Activated effector memory CD4-positive, alpha-beta T cell treated with anti-CD3 and anti-CD28 coated beads, Interleukin-2, amount 50 U/mL, for 16 hours (primary cell): Measurements from ENCODE around the gene TRPV5.

Source experiments
- DNase-seq: peaks from one replicate; pipeline ENCODE4 v3.0.0-alpha.2; 2020

Gene TRPV5

DNA sequence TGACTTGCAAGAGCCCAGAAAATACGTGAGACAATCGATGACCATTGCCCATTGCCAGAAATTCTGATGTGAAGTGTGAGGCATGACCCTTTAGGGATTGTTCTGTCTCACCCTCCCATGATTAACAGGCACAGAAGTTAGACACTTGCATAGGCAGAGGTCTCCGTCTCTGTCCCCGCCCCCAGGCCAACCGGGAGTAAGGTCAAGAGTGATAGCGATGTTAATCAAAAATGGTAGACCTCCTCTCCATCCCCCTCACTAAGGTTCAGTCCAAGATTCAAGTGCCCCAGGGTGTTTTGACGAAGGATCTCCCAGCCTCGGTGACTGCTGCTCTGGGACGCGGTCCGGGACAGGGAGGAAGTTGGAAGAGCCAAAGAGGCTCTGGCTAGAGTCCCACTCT lies 25.3 kb downstream of the TRPV5 start:
- DNase-seq: no peak

DNA sequence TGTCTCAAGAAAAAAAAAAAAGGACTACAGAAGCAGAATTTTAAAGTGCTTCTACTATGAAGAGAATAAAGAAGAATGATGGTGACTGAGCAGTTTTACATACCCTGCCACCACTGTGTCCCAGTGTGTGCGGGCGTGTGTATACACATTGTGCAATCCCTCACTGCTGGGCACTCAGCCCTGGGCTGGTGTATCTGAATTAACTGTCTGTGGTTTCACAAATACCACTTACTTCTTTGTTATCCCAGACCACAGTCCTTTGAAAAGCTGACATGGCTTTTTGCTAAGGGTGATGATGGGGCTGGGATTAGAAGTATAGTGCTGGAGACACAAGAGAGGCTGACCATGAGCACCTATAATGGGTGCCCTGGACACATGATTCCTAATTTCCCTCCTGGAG lies 26.9 kb downstream of the TRPV5 start:
- DNase-seq: no peak

- DNase-seq: no peak
These were observed 27.8 kb downstream of the TRPV5 start for GRCh38 chr7:142905759-142906158.

GRCh38 chr7:142904128-142904527 lies 29.4 kb downstream of the TRPV5 start:
- no peak for DNase-seq

GRCh38 chr7:142901426-142902259 lies 31.9 kb downstream of the TRPV5 start:
- no peak for DNase-seq

DNA sequence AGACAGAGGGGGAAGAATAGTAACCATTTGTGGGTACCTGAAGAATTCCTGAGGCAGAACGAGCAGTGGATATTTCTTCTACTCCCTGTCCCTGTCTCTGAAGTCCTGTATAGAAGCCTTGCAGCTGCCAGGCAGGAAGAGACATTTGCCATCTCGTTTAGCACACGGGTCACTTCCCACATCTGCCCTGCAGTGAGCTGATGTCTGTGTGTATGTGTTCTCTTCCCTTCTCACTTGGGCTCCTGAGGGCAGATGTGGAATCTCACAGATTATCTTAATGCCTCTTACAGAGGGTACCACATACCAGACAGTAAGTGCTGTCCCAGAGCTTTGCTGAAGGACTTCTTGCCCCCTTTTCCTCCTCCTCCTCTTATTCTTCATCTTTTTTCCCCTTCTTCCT lies 33.9 kb downstream of the TRPV5 start:
- no peak for DNase-seq

DNA sequence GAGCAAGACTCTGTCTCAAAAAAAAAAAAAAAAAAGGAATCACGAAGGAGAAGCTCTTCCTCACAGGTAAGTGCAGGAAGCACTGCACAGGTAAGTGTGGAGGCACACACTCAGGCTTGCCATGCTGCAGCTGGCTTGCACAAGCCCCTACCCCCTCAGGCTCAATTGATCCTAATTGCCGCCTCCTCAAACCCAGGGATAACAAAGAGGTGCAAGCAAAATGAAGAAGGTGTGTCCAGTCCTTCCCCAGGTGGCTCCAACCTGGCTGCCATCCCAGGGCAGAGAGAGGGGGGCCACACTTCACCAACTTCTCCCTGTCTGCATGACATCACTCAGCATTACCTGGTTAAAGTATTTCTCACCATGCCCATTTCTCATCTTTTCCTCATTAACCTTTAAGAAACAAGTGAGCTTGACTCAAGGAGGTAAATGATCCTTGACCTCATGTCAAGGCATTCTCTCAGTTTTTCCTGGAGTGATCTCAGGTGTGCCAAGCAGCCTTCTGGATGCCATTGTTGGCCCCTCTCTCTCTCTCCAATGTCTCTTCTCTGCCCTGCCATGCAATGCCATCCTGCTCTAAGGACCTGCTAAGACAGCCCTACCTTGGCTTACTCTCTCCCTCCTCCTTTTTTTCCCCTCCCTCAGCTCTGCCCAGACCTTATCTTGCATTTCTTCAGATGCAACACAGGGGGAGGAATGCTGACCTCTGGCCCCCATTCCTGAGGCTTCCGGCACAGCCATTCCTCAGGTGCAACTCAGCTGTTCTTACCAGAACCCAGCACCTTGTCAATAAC lies 35.0 kb downstream of the TRPV5 start:
- peak; percentile 8 for DNase-seq

- DNase-seq: no peak
These were observed 35.9 kb downstream of the TRPV5 start for GRCh38 chr7:142897691-142898090.

DNA sequence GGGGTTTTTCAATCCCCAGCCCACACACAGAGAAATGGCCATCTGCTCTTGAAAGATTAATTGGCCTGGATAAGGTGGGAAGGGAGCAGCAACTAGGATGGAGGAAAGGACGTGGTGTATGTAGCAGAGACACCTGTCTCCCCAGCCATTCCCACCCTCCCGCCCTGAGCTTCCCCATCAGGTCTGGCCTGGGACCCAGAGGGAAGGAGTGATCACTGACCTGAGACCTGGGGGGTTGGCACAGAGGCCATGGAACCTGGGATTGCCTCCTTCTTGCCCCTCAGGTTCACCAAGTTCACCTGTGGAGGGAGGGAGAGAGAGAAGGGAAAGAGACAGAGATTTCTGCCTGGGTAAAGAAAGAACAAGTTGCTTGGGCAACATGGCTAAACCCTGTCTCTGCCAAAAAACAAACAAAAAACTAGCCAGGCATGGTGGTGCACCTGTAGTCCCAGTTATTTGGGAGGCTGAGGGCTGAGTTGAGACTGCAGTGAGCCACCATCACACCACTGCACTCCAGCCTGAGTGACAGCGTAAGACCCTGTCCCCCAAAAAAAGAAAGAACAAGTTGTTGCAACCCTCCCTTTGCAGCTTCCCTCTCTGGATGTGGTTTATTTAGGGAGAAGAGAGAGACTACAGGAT lies 36.7 kb downstream of the TRPV5 start:
- DNase-seq: no peak

DNA sequence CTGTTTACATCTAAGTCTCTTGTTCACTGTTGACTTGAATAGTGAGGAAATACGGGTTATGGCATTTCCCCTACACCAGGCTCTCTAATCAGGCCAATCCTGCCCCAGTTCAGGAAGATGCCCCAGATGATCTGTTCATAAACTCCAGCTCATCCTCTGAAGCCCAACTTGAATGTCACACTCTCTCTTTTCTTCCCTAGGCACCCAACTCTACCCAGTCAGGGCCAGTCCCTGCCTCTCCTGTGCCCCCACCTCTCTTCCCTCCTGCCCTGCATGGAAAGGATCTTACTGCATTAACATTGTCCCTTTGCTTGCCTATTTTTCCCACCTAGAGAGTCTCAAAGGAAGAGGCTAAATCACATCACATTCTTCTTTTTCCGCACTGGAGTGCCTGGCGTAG lies 37.4 kb downstream of the TRPV5 start:
- DNase-seq: no peak

DNA sequence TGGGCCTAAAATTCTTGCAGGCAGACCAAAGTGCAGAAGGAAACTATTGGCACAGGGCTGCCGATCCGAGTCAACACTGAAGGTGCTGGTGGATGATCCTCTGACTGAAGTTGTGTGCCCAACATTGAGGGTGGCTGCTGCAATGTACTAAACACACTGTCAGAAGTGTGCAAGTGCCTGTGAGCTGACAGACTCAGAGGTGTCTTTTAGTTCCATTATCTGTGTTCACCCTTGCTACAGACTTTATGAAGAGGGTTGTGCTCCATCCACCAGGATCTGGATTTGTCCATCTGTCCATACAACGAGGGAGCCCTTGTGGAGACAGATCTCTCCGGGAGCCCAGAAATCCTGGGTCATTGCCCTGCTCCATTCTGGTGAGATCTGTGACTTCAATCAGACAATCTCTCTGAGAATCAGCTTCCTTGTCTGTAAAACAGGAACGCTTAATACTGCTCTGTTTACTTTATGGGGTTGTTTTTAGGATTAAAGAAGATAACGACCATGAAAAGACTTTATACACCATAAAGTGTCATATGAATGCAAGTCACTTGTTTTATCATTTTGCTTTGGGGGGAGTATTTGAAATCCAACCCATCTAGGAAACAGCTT lies 38.5 kb downstream of the TRPV5 start:
- DNase-seq: peak; percentile 24

DNA sequence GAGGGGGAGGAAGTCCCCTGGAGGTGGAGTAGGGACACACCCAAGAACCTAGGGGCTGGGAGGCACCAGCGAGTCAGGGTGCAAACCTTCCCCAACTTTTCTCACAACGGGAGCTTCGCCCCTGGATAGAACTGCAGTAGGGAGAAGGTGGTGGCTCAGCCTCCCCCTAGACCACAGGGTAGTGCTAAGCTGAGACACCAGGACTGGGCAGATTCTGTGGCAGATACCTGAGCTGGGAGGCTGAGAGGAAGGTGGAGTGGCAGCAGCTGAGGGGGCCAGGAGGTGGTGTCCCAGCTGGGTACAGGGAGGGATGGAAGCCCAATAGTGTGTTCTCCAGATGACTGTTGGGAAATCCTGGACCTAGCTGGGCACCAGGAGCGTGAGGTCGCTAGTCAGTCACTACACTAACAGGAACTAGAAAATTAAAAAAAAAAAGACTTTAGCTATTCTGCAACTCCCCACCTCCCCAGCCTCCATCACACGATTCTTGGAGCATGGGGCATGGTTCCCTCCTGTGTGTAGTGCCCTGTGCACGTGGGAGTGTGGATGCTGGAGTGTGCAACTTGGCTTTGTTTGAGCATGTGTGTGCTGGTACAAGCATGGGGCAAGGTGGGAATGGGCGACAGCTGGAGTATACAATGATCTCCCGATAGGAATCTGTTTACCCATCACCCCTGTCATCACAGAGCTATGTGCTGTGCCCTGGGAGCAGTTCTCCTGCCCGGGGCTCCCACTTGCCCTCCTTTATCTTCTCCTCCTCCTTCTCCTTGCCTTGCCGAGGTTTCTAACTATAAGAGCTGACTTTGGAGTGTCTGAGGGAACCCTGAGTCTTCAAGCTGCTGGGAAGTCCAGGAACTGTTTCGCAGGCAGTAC lies 39.2 kb downstream of the TRPV5 start:
- DNase-seq: peak; percentile 43

DNA sequence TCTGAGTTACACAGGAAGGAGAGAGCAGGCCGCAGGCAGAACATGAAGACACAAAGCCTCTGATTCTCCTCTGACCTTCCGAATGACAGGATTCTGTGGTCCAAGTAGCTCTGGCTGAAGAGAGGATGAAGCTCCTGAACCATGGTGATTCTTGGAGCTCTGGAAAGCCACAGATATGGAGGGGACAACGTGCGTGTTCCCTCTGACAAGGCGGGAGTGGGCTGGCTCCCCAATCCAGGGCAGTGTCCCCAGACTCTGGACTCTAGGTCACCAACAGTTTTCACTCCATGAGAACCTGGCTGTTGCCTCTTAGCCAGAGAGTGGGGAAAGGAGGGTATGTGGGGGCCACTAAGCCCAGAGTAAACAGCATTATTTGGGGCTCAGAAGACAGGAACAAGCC lies 40.6 kb downstream of the TRPV5 start:
- peak; percentile 42 for DNase-seq

GRCh38 chr7:142891490-142892082 lies 42.0 kb downstream of the TRPV5 start:
- DNase-seq: peak; percentile 22

DNA sequence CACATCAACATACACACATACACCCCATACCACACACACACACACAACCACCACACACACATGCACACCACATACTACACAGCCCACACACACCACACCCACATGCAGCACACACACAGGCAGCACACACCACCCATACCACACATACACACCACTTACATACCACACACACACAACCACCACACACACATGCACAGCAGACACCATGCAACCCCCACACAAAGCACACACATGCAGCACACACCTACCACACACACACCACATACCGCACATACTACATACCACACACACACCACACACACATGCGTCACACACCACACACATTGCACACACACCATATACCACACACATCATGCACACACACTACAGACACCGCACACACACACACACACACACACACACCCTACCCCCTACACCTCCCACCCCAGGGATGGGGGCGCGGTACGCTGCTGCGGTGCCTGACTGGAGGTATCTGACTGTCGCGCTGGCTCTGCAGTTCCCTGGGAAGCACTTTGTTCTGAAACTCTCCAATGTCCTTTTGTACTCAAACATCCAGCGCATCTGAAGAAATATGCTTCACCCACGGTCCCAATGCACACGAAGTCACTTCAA lies 42.6 kb downstream of the TRPV5 start:
- DNase-seq: peak; percentile 31

- DNase-seq: peak; percentile 9
These were observed 43.7 kb downstream of the TRPV5 start for GRCh38 chr7:142889816-142890215.

DNA sequence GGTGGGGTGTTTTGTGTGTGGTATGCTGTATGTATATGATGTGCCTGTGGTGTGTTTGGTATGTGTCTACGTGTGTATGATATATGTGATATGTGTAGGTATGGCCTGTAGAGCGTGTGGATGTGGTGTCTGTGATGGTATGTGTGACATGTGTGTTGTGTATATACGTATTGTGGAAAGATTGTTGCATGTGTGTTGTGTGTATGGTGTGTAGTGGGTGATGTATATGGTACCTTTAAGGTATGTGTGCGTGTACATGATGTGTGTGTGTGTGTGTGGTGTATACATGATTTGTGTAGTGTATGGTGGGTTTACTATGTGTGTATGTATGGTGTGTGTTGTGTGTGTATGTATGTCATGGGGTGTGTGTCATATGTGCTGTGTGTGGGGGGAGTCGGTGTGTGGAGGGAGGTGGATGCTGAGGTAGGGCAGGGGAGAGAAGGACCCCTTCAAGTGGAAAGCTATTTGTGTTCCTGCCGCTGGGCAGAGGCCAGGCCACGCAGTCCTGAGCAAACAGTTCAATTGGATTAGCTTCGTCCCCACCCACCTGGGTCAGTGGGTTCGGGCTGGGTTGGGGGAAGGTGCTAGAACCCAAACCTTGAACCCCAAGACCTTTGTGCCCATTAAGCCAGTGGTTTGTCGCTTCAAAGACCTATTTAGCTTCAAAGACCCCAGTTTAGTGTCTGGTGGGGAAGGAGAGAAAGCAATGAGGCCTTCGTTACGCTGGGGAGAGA lies 46.1 kb downstream of the TRPV5 start:
- peak; percentile 37 for DNase-seq

GRCh38 chr7:142886866-142887265 lies 46.7 kb downstream of the TRPV5 start:
- peak; percentile 54 for DNase-seq

GRCh38 chr7:142885311-142886230 lies 48.0 kb downstream of the TRPV5 start, which contains the start of gene TRPV6:
Gene TRPV6 (minus strand): TSS chr7:142885745.
- DNase-seq: peak; percentile 42
